Mesodermal cell (in vitro differentiated cells): ENCODE results near the gene MAMLD1.

Source experiments
- H3K27ac ChIP-seq: 2 replicates; pipeline ENCODE4 v1.7.0; 2013; ENCODE audit warnings: mild to moderate bottlenecking, low read depth, low read length, moderate library complexity; ENCODE audit not compliant: severe bottlenecking
- H3K36me3 ChIP-seq: 2 replicates; pipeline ENCODE4 v1.7.1; 2013; ENCODE audit warnings: mild to moderate bottlenecking, low read length, moderate library complexity; ENCODE audit not compliant: control insufficient read depth, insufficient read depth
- H3K4me1 ChIP-seq: one replicate; pipeline ENCODE4 v1.7.1; 2013; ENCODE audit warnings: mild to moderate bottlenecking, low read length; ENCODE audit not compliant: insufficient read depth, control insufficient read depth, poor library complexity, severe bottlenecking
- H3K4me3 ChIP-seq: 2 replicates; pipeline ENCODE4 v1.7.0; 2013; ENCODE audit warnings: low read length, control low read depth, mild to moderate bottlenecking; ENCODE audit not compliant: insufficient read depth, poor library complexity, severe bottlenecking; ENCODE audit errors: extremely low read depth
- H3K9me3 ChIP-seq: 2 replicates; pipeline ENCODE4 v1.7.1; 2013; ENCODE audit warnings: mild to moderate bottlenecking, low read length, moderate library complexity; ENCODE audit not compliant: control insufficient read depth
- WGBS, 2 experiments: methylation state at CpG; one replicate each; pipeline ENCODE4 v1.1.5; 2013; ENCODE audit warnings: missing lambda C conversion rate in 2 of 2; ENCODE audit not compliant: insufficient coverage in 2 of 2; 5-methylcytosine and 5-hydroxymethylcytosine counted together

MAMLD1 gene

GRCh38 chrX:150405576-150405975, 42.5 kb downstream of the MAMLD1 start:
- no CpG with 5 or more reads among the region's 4 CpGs for WGBS, 2 experiments
- Histone ChIP-seq H3K9me3 (no peaks in the 10 kb centered on the region), H3K4me3 (no peak overlapping the region), H3K36me3 (no peaks in the 10 kb centered on the region), H3K27ac (no peak overlapping the region), H3K4me1 (no peaks in the 10 kb centered on the region)

DNA sequence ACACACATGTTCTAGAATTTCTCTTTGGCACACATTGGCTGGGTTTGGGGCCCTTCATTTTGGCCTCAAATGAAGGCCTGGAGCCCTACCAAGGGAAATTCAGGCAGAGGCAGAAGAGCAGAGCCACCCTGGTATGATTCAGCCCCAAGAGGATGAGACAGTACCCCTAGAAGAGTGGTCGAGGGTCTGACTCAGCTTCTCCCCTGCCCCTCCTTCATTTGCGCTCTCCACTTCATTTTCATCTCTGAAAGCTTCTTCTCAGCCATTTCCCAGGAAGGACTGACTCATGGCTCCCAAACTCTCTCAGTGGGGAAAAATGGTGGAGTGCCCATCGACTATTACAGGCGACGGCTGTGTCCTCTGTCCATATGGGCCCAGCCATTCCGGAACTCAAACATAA, 43.5 kb downstream of the MAMLD1 start:
- no CpG with 5 or more reads among the region's 6 CpGs for WGBS, 2 experiments
- H3K27ac ChIP-seq: no peak overlapping the region
- no peaks in the 10 kb centered on the region for H3K4me1 ChIP-seq
- H3K36me3 ChIP-seq: no peaks in the 10 kb centered on the region
- no peaks in the 10 kb centered on the region for H3K9me3 ChIP-seq
- no peak overlapping the region for H3K4me3 ChIP-seq

- H3K9me3 ChIP-seq: no peaks in the 10 kb centered on the region
- no peaks in the 10 kb centered on the region for H3K4me1 ChIP-seq
- no peak overlapping the region for H3K27ac ChIP-seq
- H3K4me3 ChIP-seq: no peak overlapping the region
- no peaks in the 10 kb centered on the region for H3K36me3 ChIP-seq
- WGBS, 2 experiments: no CpG with 5 or more reads among the region's 5 CpGs
Observed at GRCh38 chrX:150408007-150408406, 44.9 kb downstream of the MAMLD1 start.

DNA sequence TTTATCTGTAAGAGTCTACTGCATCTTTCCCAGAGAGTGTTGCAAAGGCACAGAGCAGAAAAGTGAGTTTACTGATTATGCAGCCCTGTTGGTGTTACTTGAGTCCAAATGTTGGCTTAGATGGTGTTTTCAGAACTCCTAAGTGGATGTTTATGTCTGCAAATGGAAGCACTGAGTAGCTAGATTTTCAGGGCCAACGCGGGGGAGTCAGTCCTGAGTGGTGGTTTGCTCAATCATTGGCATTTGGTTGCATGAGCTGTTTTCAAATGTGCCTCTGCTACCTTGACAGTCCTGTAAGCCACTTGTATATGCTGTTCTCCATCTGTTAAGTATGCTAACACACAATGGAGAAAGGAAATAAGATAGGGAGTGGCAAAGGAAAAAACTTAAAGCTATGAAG, 45.4 kb downstream of the MAMLD1 start:
- no peak overlapping the region for H3K27ac ChIP-seq
- H3K9me3 ChIP-seq: no peaks in the 10 kb centered on the region
- no peaks in the 10 kb centered on the region for H3K4me1 ChIP-seq
- no peaks in the 10 kb centered on the region for H3K36me3 ChIP-seq
- WGBS, 2 experiments: no CpG with 5 or more reads among the region's 2 CpGs
- no peak overlapping the region for H3K4me3 ChIP-seq

GRCh38 chrX:150409486-150409885, 46.4 kb downstream of the MAMLD1 start:
- Histone ChIP-seq H3K4me3 (no peak overlapping the region), H3K4me1 (no peaks in the 10 kb centered on the region), H3K9me3 (no peaks in the 10 kb centered on the region), H3K36me3 (no peaks in the 10 kb centered on the region), H3K27ac (no peak overlapping the region)
- no CpG with 5 or more reads among the region's 3 CpGs for WGBS, 2 experiments

DNA sequence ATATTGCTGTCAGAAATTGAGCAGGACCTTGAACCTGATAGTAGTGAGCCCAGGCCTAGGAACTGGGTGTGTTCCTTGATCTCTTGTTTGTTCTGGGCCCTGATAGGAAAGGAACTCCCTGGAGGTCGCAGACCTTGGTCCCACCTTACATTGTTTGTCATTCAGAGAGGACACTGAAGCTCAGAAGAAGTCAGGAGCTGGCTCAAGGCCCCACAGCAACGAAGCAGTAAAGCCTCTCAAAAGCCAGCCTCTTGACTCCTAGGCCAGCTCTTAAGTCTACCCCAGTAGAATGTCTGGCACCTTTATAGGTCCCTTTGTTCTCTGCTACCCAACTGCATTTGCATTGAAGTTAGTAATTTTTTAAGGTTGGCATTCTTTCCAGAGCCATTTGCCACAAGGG, 46.8 kb downstream of the MAMLD1 start:
- Histone ChIP-seq H3K9me3 (no peaks in the 10 kb centered on the region), H3K27ac (no peak overlapping the region)
- WGBS, 2 experiments: no CpG with 5 or more reads among the region's 2 CpGs

DNA sequence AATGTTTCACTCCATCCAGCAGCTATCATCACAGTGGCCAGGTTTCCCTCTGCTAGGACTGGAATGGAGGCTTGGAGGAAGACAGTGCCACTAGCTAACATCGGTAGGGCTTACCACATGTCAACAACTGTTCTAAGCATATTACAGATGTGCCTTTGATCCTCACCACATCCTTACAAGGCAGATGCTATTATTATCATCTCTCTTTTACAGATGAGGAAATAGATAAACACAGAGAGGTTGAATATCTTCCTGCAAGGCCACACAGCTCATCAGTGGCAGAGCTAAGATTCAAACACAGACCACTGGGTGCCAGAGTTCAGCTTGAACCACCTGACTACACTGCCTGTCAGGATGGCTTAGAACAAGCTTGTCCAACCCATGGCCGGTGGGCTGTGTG, 47.4 kb downstream of the MAMLD1 start:
- no CpG with 5 or more reads among the region's 2 CpGs for WGBS, 2 experiments
- no peak overlapping the region for H3K27ac ChIP-seq

More for the DNA sequence above, 46.8 kb downstream of the MAMLD1 start:
- H3K36me3 ChIP-seq: no peaks in the 10 kb centered on the region
- no peak overlapping the region for H3K4me3 ChIP-seq
- H3K4me1 ChIP-seq: no peaks in the 10 kb centered on the region

GRCh38 chrX:150411656-150412055, 48.5 kb downstream of the MAMLD1 start:
- Histone ChIP-seq H3K9me3 (no peaks in the 10 kb centered on the region), H3K36me3 (no peaks in the 10 kb centered on the region), H3K4me3 (no peak overlapping the region), H3K4me1 (no peaks in the 10 kb centered on the region), H3K27ac (no peak overlapping the region)
- 80% methylated on average over 1 of the region's 2 CpGs; no CpG with 5 or more reads in 1 of the 2 experiments for WGBS, 2 experiments

More for the DNA sequence above, 47.4 kb downstream of the MAMLD1 start:
- H3K4me1 ChIP-seq: no peaks in the 10 kb centered on the region
- H3K36me3 ChIP-seq: no peaks in the 10 kb centered on the region
- no peak overlapping the region for H3K4me3 ChIP-seq
- no peaks in the 10 kb centered on the region for H3K9me3 ChIP-seq

DNA sequence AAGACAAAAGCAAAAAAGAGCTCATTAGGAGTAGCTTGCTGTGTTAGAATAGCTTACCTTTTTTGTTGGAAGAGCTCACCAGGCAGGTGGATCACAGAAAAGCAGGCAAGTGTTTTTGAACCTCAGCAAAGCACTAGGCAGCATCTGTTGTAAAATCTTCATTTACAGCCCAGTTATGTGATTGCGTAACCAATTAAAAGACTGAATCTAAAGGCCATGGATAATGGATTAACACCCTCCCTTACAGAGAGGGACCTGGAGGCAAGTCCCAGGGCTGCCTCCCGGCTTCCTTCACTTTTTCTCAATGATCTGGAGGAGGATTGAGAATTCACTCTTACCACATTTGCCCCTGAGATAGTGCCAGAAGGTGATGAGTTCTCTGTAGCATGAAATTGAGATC, 51.1 kb downstream of the MAMLD1 start:
- Histone ChIP-seq H3K4me3 (no peak overlapping the region), H3K4me1 (no peaks in the 10 kb centered on the region), H3K9me3 (no peaks in the 10 kb centered on the region), H3K36me3 (no peaks in the 10 kb centered on the region), H3K27ac (no peak overlapping the region)
- no CpG with 5 or more reads among the region's 2 CpGs for WGBS, 2 experiments

- Histone ChIP-seq H3K9me3 (no peaks in the 10 kb centered on the region), H3K27ac (no peak overlapping the region), H3K4me3 (no peak overlapping the region), H3K36me3 (no peaks in the 10 kb centered on the region), H3K4me1 (no peaks in the 10 kb centered on the region)
- WGBS, 2 experiments: 94 to 100% methylated on average over 1 to 3 of the region's 6 CpGs
Observed at GRCh38 chrX:150416469-150416868, 53.4 kb downstream of the MAMLD1 start.

GRCh38 chrX:150421816-150422215, 58.7 kb downstream of the MAMLD1 start:
- H3K4me1 ChIP-seq: no peaks in the 10 kb centered on the region
- 81 to 90% methylated on average over 2 to 7 of the region's 8 CpGs for WGBS, 2 experiments
- no peaks in the 10 kb centered on the region for H3K36me3 ChIP-seq
- H3K9me3 ChIP-seq: no peaks in the 10 kb centered on the region
- no peak overlapping the region for H3K27ac ChIP-seq
- H3K4me3 ChIP-seq: no peak overlapping the region
